GM12892 (cell line): ENCODE data around the gene CDH1.

ENCODE experiments used
- POLR2A ChIP-seq: IDR thresholded peaks from 2 replicates; pipeline ENCODE4 v1.6.1; 2011; ENCODE audit warnings: low read depth, low read length, control low read depth
- POLR2AphosphoS5 ChIP-seq: IDR thresholded peaks from 2 replicates; pipeline ENCODE4 v1.6.1; 2011; ENCODE audit warnings: low read depth, low read length, control low read depth
- TAF1 ChIP-seq: IDR thresholded peaks from 2 replicates; pipeline ENCODE4 v1.6.1; 2011; ENCODE audit warnings: low read depth, mild to moderate bottlenecking, control low read depth, low read length, borderline replicate concordance

GRCh38 chr16:68866933-68867332 is 129.8 kb downstream of the CDH1 start:
- no peak for TF ChIP-seq POLR2A
- TF ChIP-seq POLR2AphosphoS5 = no peak
- TF ChIP-seq TAF1 = no peak
